Neural cell (in vitro differentiated cells): Measurements from ENCODE around the gene SLK. TPM values are rescaled to one million over a fixed set of nuclear protein-coding genes. Genes with fewer than 3 reads are reported as not detected.

ENCODE experiments used
- H2AFZ ChIP-seq: fragments of 200-600, 300-800 bp; sonication (generic), shearing (Covaris generic); 2 replicates; pipeline ENCODE4 v1.6.0; 2014; ENCODE audit warnings: low read depth, mild to moderate bottlenecking, antibody characterized with exemption, low read length, moderate library complexity
- H3F3A ChIP-seq: fragments of 200-600 bp; shearing (Covaris generic); 2 replicates; pipeline ENCODE4 v1.6.1; 2016; ENCODE audit warnings: mild to moderate bottlenecking, moderate library complexity, mixed read lengths, antibody characterized with exemption, low read length; ENCODE audit not compliant: insufficient read depth, poor library complexity, severe bottlenecking
- H3K27ac ChIP-seq: fragments of 200-600, 300-800 bp; sonication (generic), shearing (Covaris generic); 2 replicates; pipeline ENCODE4 v1.5.1; 2014; ENCODE audit warnings: mild to moderate bottlenecking, low read length, moderate library complexity
- H3K27me3 ChIP-seq: fragments of 300-800, 200-600 bp; sonication (generic), shearing (Covaris generic); 2 replicates; pipeline ENCODE4 v1.6.0; 2014; ENCODE audit warnings: mild to moderate bottlenecking, low read depth, low read length, moderate library complexity; ENCODE audit not compliant: insufficient read depth
- H3K36me3 ChIP-seq: fragments of 300-800, 200-600 bp; sonication (generic), shearing (Covaris generic); 2 replicates; pipeline ENCODE4 v1.5.1; 2014; ENCODE audit warnings: mild to moderate bottlenecking, antibody characterized with exemption, low read length, moderate library complexity; ENCODE audit not compliant: insufficient read depth
- H3K4me2 ChIP-seq: fragments of 300-800, 200-600 bp; sonication (generic), shearing (Covaris generic); 2 replicates; pipeline ENCODE4 v1.6.0; 2014; ENCODE audit warnings: mild to moderate bottlenecking, low read length
- H3K4me3 ChIP-seq: fragments of 300-800, 200-600 bp; sonication (generic), shearing (Covaris generic); 2 replicates; pipeline ENCODE4 v1.5.1; 2014; ENCODE audit warnings: mild to moderate bottlenecking, low read length, moderate library complexity
- H3K79me2 ChIP-seq: fragments of 200-600 bp; shearing (Covaris generic); replicated peaks from 2 replicates; pipeline ENCODE4 v1.6.0; 2014; ENCODE audit warnings: mild to moderate bottlenecking, low read length, moderate library complexity; ENCODE audit not compliant: insufficient read depth
- H3K9ac ChIP-seq: fragments of 300-800, 200-600 bp; sonication (generic), shearing (Covaris generic); 2 replicates; pipeline ENCODE4 v1.6.1; 2016; ENCODE audit warnings: mild to moderate bottlenecking, low read length, mixed read lengths
- H3K9me2 ChIP-seq: fragments of 200-600 bp; shearing (Covaris generic); 2 replicates; pipeline ENCODE4 v1.6.1; 2016; ENCODE audit warnings: mild to moderate bottlenecking, low read length, mixed read lengths; ENCODE audit not compliant: insufficient read depth
- H3K9me3 ChIP-seq: fragments of 200-600, 300-800 bp; sonication (generic), shearing (Covaris generic); 2 replicates; pipeline ENCODE4 v1.6.1; 2016; ENCODE audit warnings: mild to moderate bottlenecking, mixed run types, low read length, moderate library complexity, mixed read lengths
- H4K20me1 ChIP-seq: fragments of 200-600 bp; shearing (Covaris generic); 2 replicates; pipeline ENCODE4 v1.6.1; 2016; ENCODE audit warnings: mild to moderate bottlenecking, mixed run types; ENCODE audit not compliant: insufficient read depth
- CTCF ChIP-seq: fragments of 450-650 bp; IDR thresholded peaks from 2 replicates; pipeline ENCODE4 v1.5.1; 2014; ENCODE audit warnings: antibody characterized with exemption, mild to moderate bottlenecking, moderate library complexity; ENCODE audit not compliant: poor library complexity, severe bottlenecking
- EP300 ChIP-seq: fragments of 450-650 bp; conservative IDR thresholded peaks from 2 replicates; pipeline ENCODE4 v1.6.1; 2014; ENCODE audit warnings: antibody characterized with exemption, mild to moderate bottlenecking, moderate library complexity; ENCODE audit not compliant: poor library complexity, severe bottlenecking
- EZH2 ChIP-seq: fragments of 200-600, 300-800 bp; shearing (Covaris generic), sonication (generic); IDR thresholded peaks from 2 replicates; pipeline ENCODE4 v1.6.1; 2014; ENCODE audit warnings: antibody characterized with exemption, low read length, borderline replicate concordance, mild to moderate bottlenecking; ENCODE audit not compliant: insufficient read depth, poor library complexity, severe bottlenecking
- MXI1 ChIP-seq: fragments of 450-650 bp; conservative IDR thresholded peaks from 2 replicates; pipeline ENCODE4 v1.6.1; 2014; ENCODE audit warnings: antibody characterized with exemption, mild to moderate bottlenecking; ENCODE audit not compliant: poor library complexity, severe bottlenecking
- POLR2AphosphoS5 ChIP-seq: IDR thresholded peaks from 2 replicates; pipeline ENCODE4 v1.6.1; 2012
- RAD21 ChIP-seq: fragments of 450-650 bp; conservative IDR thresholded peaks from 2 replicates; pipeline ENCODE4 v1.6.1; 2014; ENCODE audit warnings: antibody characterized with exemption, mild to moderate bottlenecking, moderate library complexity
- REST ChIP-seq: IDR thresholded peaks from 2 replicates; pipeline ENCODE4 v1.6.1; 2012; ENCODE audit warnings: borderline replicate concordance
- SMC3 ChIP-seq: fragments of 450-650 bp; conservative IDR thresholded peaks from 2 replicates; pipeline ENCODE4 v1.6.1; 2014; ENCODE audit warnings: antibody characterized with exemption, mild to moderate bottlenecking, moderate library complexity; ENCODE audit not compliant: poor library complexity
- TAF1 ChIP-seq: IDR thresholded peaks from 2 replicates; pipeline ENCODE4 v1.6.1; 2012; ENCODE audit warnings: low read depth
- polyA plus RNA-seq: library from polyadenylated mRNA; depleted of rRNA; stranded (reverse); fragments of >200 nt; gene quantifications from 2 replicates; pipeline ENCODE4 v1.2.3, GENCODE V29; 2014

Gene SLK
- polyA plus RNA-seq, 1 donor from 2014 or later: 23.7 TPM

- H3F3A ChIP-seq: no peaks in the 10 kb centered on the region
- TF ChIP-seq CTCF (no peak), TAF1 (no peak), POLR2AphosphoS5 (no peak), EZH2 (no peak), MXI1 (no peak), SMC3 (no peak), REST (no peak), EP300 (no peak), RAD21 (no peak)
- H3K27me3 ChIP-seq: no peaks in the 10 kb centered on the region
- H3K9ac ChIP-seq: no peak overlapping the region
- H3K9me2 ChIP-seq: no peaks in the 10 kb centered on the region
- H3K4me3 ChIP-seq: no peak overlapping the region
- no peaks in the 10 kb centered on the region for H4K20me1 ChIP-seq
- H3K79me2 ChIP-seq: peaks cover 13% of the 10 kb centered on the region
- no peaks in the 10 kb centered on the region for H3K9me3 ChIP-seq
- no peaks in the 10 kb centered on the region for H3K36me3 ChIP-seq
- no peak overlapping the region for H2AFZ ChIP-seq
- no peak overlapping the region for H3K4me2 ChIP-seq
- no peak overlapping the region for H3K27ac ChIP-seq
These were observed 8.2 kb downstream of the SLK start for GRCh38 chr10:103975169-103975568.

DNA sequence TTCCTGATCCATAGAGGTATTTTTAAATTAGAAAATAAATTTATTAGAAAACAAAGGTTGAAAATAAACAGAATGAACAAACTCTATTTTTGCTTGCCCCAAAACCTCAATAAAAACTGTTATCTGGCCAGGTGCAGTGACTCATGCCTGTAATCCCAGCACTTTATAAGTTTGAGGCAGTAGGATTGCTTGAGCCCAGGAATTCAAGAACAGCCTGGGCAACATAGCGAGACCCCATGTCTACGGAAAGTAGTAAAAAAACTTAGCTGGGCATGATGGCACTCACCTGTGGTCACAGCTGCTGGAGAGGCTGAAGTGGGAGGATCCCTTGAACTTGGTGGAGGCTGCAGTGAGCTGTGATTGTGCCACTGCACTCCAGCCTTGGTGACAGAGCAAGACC lies 10.3 kb downstream of the SLK start:
- no peak for TF ChIP-seq SMC3
- no peak for TF ChIP-seq REST
- no peak for TF ChIP-seq EP300
- TF ChIP-seq CTCF: no peak
- TF ChIP-seq RAD21: no peak
- TF ChIP-seq EZH2: no peak
- TF ChIP-seq TAF1: no peak
- TF ChIP-seq POLR2AphosphoS5: no peak
- TF ChIP-seq MXI1: no peak
- no peaks in the 10 kb centered on the region for H3K36me3 ChIP-seq
- no peaks in the 10 kb centered on the region for H3K9me3 ChIP-seq
- no peak overlapping the region for H2AFZ ChIP-seq
- no peaks in the 10 kb centered on the region for H3F3A ChIP-seq
- H3K27ac ChIP-seq: no peak overlapping the region
- H3K4me2 ChIP-seq: no peak overlapping the region
- no peak overlapping the region for H3K4me3 ChIP-seq
- H3K9me2 ChIP-seq: no peaks in the 10 kb centered on the region
- peaks cover 23% of the 10 kb centered on the region for H3K79me2 ChIP-seq
- no peak overlapping the region for H3K9ac ChIP-seq
- no peaks in the 10 kb centered on the region for H4K20me1 ChIP-seq
- no peaks in the 10 kb centered on the region for H3K27me3 ChIP-seq
